Stomach (tissue), 4 donors: ENCODE measurements around the gene CHI3L1.

Experiments used
- POLR2A ChIP-seq, 4 donors: fragments of 450-650 bp; IDR thresholded peaks; one replicate each; pipeline ENCODE4 v1.6.1; 2016; ENCODE audit warnings: antibody characterized with exemption in 4 of 4, control low read depth in 2 of 4, mild to moderate bottlenecking in 1 of 4, moderate library complexity in 1 of 4
- TF ChIP-seq, protein P1 (sequence below), 7 experiments: fragments of 450-650 bp in 4 of 7; fragments of 200-600 bp in 3 of 7; sonication (generic) in 3 of 7; IDR thresholded peaks; one replicate each; pipeline ENCODE4 v1.5.1; 2016 to 2019; ENCODE audit warnings: antibody characterized with exemption in 7 of 7, control low read depth in 2 of 7, mild to moderate bottlenecking in 1 of 7

GRCh38 chr1:203185585-203185984 is 919 bp downstream of the CHI3L1 start:
- TF ChIP-seq, protein P1, sequence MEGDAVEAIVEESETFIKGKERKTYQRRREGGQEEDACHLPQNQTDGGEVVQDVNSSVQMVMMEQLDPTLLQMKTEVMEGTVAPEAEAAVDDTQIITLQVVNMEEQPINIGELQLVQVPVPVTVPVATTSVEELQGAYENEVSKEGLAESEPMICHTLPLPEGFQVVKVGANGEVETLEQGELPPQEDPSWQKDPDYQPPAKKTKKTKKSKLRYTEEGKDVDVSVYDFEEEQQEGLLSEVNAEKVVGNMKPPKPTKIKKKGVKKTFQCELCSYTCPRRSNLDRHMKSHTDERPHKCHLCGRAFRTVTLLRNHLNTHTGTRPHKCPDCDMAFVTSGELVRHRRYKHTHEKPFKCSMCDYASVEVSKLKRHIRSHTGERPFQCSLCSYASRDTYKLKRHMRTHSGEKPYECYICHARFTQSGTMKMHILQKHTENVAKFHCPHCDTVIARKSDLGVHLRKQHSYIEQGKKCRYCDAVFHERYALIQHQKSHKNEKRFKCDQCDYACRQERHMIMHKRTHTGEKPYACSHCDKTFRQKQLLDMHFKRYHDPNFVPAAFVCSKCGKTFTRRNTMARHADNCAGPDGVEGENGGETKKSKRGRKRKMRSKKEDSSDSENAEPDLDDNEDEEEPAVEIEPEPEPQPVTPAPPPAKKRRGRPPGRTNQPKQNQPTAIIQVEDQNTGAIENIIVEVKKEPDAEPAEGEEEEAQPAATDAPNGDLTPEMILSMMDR (IDR thresholded peaks at IDR 0.05): no peak
- TF ChIP-seq POLR2A (IDR thresholded peaks at IDR 0.05): no peak
